Hematopoietic multipotent progenitor cell treated with erythropoietin and hydrocortisone succinate and interleukin-3 and kit ligand, for 17 days (in vitro differentiated cells): ENCODE measurements around the gene FLVCR1.

Source experiments
- DNase-seq: peaks from one replicate; pipeline ENCODE4 v3.0.0-alpha.2; 2015; ENCODE audit warnings: low spot score

Gene FLVCR1

DNA sequence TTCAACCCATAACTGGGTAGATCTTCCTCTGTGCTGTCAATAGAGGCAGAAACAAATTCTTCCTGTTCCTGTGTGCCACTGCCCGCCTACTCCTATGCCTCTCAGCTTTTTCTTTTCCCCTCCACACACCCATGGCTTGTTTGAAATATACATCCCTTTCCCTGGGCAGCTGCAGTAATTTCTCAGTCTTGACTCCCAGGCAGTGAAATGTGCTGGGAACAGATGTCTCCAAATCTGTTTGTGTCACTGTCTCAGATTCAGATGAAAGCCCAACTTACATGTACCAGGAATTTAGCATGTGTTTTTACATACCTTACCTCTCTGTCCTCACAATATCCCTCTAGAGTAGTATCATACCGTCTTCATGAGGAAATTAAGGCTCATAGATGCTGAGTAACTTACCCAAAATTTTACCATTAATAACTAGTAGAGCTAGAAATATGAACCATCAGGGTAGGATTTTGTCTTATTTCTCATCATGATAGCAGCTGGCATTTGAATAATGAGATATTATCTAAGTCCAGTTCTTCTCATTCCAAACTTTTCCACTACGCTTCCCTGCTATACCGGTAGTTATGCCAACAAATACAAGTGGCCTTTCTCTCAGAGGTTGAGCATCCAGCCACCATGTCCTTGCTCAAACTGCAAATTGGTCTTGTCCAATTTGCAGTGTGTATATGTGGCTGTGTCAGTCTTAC is 87.5 kb downstream of the FLVCR1 start:
- DNase-seq = no peak

DNA sequence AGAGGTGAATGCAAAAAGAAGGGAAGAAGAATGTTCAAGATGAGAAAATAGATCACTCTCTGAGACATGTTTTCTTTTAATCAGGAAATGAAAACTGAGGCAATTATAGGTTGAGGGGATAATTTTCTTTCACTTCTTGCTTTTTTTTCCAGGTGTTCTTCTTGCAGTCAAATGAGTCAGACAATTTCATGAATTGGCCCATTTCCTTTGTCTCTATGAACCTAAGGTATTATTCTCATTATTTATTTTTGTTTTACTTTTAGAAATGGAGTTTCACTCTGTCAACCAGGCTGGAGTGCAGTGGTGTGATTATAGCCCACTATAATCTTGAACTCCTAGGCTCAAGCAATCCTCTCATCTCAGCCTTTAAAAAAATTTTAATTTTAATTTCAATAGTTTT is 88.8 kb downstream of the FLVCR1 start:
- DNase-seq = no peak
